ENCODE measurements around the gene BMS1. TPM values are rescaled to one million over a fixed set of nuclear protein-coding genes. Genes with fewer than 3 reads are reported as not detected.

BMS1 gene
- total and polyA plus RNA-seq, 7 donors: 5.4 to 14.3 (median 12.2) TPM

GRCh38 chr10:42882597-42882996 is 100.0 kb downstream of the BMS1 start:
- intact Hi-C loops (cut with DNase I): no loop called here
- no peaks in the 10 kb centered on the region for H3K36me3 ChIP-seq
- 87 to 90% methylated on average over 3 of the region's 3 CpGs for WGBS, 2 donors
- H3K4me1 ChIP-seq: no peaks in the 10 kb centered on the region
- TF ChIP-seq POLR2AphosphoS5 (IDR thresholded peaks at IDR 0.05) (no peak), POLR2A (IDR thresholded peaks at IDR 0.05) (no peak), EP300 (IDR thresholded peaks at IDR 0.05) (no peak)
- TF ChIP-seq, protein P1, sequence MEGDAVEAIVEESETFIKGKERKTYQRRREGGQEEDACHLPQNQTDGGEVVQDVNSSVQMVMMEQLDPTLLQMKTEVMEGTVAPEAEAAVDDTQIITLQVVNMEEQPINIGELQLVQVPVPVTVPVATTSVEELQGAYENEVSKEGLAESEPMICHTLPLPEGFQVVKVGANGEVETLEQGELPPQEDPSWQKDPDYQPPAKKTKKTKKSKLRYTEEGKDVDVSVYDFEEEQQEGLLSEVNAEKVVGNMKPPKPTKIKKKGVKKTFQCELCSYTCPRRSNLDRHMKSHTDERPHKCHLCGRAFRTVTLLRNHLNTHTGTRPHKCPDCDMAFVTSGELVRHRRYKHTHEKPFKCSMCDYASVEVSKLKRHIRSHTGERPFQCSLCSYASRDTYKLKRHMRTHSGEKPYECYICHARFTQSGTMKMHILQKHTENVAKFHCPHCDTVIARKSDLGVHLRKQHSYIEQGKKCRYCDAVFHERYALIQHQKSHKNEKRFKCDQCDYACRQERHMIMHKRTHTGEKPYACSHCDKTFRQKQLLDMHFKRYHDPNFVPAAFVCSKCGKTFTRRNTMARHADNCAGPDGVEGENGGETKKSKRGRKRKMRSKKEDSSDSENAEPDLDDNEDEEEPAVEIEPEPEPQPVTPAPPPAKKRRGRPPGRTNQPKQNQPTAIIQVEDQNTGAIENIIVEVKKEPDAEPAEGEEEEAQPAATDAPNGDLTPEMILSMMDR (IDR thresholded peaks at IDR 0.05): no peak
- H3K27me3 ChIP-seq: peaks cover 0 to 18% (median 0%) of the 10 kb centered on the region in 3 donors
- DNase-seq: no peak
- no peak overlapping the region for H3K4me3 ChIP-seq
- peaks cover 0 to 3% (median 1%) of the 10 kb centered on the region in 4 donors for H3K9me3 ChIP-seq
- no peak overlapping the region for H3K27ac ChIP-seq

Small RNA genes lying within 50 kb of the gene (small RNA-seq; reads per million reads assigned to genes)
- 0 reads per million in 3 donors for gene RNU6-885P

Other genes with a start within 250 kb of the BMS1 start
- gene ZNF33B, start 144.2 kb upstream of the BMS1 start, total RNA-seq: 10 to 100 TPM; 14.8 to 21.9 (median 17.4) TPM
- gene ZNF33B, start 144.2 kb upstream of the BMS1 start, polyA plus RNA-seq: 10 to 100 TPM; 12.1 to 13.8 (median 12.3) TPM

Measured in sigmoid colon (tissue), 7 donors.